ENCODE data around the gene KCNJ10. TPM values are rescaled to one million over a fixed set of nuclear protein-coding genes. Genes with fewer than 3 reads are reported as not detected.

Gene KCNJ10
- total RNA-seq, 2 donors from 2014 or later = 0.29 TPM; not detected in 1

DNA sequence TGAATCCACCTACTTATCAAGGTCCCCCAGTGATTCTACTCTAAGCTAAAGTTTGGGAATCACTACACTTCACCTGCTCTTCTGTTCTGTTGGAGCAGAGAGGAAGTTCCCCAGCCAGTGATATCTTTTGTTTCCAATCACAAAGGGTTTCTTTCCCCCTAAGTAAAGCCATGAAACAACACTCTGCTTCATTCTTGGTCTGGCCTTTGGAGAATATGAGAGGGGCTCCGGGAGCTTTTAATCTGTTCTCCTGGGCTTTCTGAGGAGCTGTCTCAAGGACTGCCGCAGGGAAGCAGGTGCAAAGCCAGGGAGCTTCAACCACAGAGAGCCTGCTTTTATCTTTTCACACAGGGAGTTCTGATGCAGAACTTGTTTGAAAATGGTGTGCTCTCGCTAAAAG lies 105.8 kb downstream of the KCNJ10 start:
- no peak for DNase-seq

DNA sequence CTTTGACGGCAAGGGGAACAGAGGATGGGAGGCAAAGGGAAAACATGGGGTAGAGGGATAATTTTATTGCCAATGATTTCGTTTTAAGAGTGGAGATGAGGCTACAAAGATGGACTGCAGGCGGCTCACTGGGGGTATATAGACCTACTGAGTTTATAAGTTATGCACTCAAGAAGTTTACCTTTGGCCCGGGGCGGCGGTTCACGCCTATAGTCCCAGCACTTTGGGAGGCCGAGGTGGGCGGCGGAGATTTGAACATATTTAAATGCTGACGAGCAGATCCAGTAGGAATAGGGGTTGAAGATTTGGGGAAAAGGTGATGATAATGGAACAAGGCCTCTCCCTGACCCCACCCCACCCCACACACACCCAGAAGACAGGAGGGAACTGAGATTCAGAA lies 107.8 kb downstream of the KCNJ10 start:
- Histone ChIP-seq H3K4me1 (no peaks in the 10 kb centered on the region), H3K9ac (ENCODE audit: low read depth in 2 of 2, low read length in 2 of 2) (no peak overlapping the region), H3K27ac (peak overlapping the region; percentile 83), H3K27me3 (no peaks in the 10 kb centered on the region), H3K36me3 (no peaks in the 10 kb centered on the region), H3K4me3 (peak overlapping the region; percentile 30), H3K9me3 (no peaks in the 10 kb centered on the region)
- intact Hi-C loops (cut with DNase I) = no loop called here
- TF ChIP-seq, protein P1, sequence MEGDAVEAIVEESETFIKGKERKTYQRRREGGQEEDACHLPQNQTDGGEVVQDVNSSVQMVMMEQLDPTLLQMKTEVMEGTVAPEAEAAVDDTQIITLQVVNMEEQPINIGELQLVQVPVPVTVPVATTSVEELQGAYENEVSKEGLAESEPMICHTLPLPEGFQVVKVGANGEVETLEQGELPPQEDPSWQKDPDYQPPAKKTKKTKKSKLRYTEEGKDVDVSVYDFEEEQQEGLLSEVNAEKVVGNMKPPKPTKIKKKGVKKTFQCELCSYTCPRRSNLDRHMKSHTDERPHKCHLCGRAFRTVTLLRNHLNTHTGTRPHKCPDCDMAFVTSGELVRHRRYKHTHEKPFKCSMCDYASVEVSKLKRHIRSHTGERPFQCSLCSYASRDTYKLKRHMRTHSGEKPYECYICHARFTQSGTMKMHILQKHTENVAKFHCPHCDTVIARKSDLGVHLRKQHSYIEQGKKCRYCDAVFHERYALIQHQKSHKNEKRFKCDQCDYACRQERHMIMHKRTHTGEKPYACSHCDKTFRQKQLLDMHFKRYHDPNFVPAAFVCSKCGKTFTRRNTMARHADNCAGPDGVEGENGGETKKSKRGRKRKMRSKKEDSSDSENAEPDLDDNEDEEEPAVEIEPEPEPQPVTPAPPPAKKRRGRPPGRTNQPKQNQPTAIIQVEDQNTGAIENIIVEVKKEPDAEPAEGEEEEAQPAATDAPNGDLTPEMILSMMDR (IDR thresholded peaks at IDR 0.05) = no peak
- DNase-seq = no peak

More for the DNA sequence above, 105.8 kb downstream of the KCNJ10 start:
- Histone ChIP-seq H3K9me3 (no peaks in the 10 kb centered on the region), H3K27ac (no peak overlapping the region), H3K4me3 (no peak overlapping the region), H3K27me3 (no peaks in the 10 kb centered on the region), H3K36me3 (no peaks in the 10 kb centered on the region), H3K4me1 (no peaks in the 10 kb centered on the region), H3K9ac (ENCODE audit: low read depth in 2 of 2, low read length in 2 of 2) (no peak overlapping the region)
- TF ChIP-seq, protein P1 (IDR thresholded peaks at IDR 0.05) = no peak
- intact Hi-C loops (cut with DNase I) = no loop called here

DNA sequence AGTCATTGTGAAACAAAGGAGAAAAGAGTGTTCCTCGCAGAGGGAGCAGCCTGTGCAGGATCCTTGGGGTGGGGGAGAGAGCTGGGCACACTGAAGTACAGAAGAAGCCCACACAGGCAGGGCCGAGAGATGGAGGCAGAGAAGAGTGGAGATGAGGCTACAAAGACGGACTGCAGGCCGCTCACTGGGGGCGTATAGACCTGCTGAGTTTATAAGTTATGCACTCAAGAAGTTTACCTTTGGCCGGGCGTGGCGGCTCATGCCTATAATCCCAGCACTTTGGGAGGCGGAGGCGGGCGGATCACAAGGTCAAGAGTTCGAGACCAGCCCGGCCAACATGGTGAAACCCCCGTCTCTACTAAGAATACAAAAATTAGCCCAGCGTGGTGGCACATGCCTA lies 108.3 kb downstream of the KCNJ10 start:
- intact Hi-C loops (cut with DNase I) = no loop called here
- Histone ChIP-seq H3K27me3 (no peaks in the 10 kb centered on the region), H3K27ac (peak overlapping the region; percentile 83), H3K9me3 (no peaks in the 10 kb centered on the region), H3K36me3 (no peaks in the 10 kb centered on the region), H3K4me1 (no peaks in the 10 kb centered on the region), H3K4me3 (peak overlapping the region; percentile 30), H3K9ac (ENCODE audit: low read depth in 2 of 2, low read length in 2 of 2) (peak overlapping the region; percentile 38 to 67)
- TF ChIP-seq, protein P1 (IDR thresholded peaks at IDR 0.05) = no peak
- peak; percentile 74 for DNase-seq

DNA sequence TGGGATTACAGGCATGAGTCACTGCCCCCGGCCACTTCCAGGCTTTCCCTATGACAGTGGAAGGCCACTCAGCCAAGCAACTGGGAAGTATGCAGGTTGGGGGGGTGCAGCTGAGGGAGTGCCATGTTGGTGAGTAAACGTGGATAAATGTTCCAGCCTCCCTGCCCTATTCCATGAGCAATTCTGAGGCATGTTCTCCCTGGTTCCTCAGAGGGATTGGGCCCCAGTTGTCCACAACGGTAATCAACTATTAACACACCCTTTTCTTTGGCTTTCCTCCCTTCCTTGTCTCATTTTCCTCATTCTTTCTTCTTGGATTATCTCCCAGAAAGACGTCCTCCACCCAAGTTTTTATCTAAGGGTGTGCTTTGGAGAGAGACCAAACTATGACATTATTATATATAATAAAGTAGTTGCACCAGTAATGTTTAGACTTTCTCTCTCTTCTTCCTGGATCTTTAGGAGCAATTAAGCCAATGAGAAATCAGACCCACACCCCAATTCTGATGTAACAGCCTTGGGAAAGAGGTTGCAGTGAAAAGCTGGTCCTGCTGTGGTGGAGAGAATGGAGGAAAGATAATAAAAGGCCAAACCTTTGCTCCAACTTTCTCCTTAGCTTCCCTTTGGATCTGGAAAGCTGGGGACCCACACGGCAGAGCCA lies 109.1 kb downstream of the KCNJ10 start:
- DNase-seq = peak; percentile 81
- intact Hi-C loops (cut with DNase I) = no loop called here
- Histone ChIP-seq H3K27me3 (no peaks in the 10 kb centered on the region), H3K9ac (ENCODE audit: low read depth in 2 of 2, low read length in 2 of 2) (peak overlapping the region in 1 of 2 donors; percentile 67), H3K4me1 (no peaks in the 10 kb centered on the region), H3K4me3 (peak overlapping the region; percentile 30), H3K9me3 (no peaks in the 10 kb centered on the region), H3K36me3 (no peaks in the 10 kb centered on the region), H3K27ac (peak overlapping the region; percentile 83)
- TF ChIP-seq, protein P1 (IDR thresholded peaks at IDR 0.05) = no peak

DNA sequence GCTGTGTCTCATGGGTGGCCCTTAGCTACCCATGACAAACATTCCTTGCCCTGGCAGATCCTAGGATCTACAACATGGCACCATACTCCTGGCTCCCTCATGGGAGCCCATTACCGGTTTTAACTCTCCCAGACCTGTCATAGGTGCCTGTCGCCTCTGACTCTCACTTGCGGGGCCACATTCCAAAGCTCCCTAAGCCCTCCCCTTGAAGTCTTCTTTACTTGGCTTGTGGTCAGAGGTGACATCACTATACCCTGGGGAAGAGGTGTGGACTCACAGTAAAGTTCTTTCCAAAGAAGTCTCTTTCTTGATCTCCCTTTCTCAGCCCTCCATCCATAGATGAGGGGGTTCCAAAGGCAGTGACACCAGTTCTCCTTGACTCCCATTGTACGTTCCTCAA lies 110.5 kb downstream of the KCNJ10 start:
- TF ChIP-seq, protein P1 (IDR thresholded peaks at IDR 0.05) = no peak
- Histone ChIP-seq H3K4me3 (no peak overlapping the region), H3K4me1 (no peaks in the 10 kb centered on the region), H3K27me3 (no peaks in the 10 kb centered on the region), H3K9me3 (no peaks in the 10 kb centered on the region), H3K36me3 (no peaks in the 10 kb centered on the region), H3K9ac (ENCODE audit: low read depth in 2 of 2, low read length in 2 of 2) (no peak overlapping the region), H3K27ac (no peak overlapping the region)
- no peak for DNase-seq
- intact Hi-C loops (cut with DNase I) = no loop called here

All from colonic mucosa (tissue), 4 donors.